SU-DHL-6 (cell line): ENCODE data around the gene NIP7.

Experiments used
- H2AFZ ChIP-seq: fragments of 200-600 bp; sonication (generic); 2 replicates; pipeline ENCODE4 v1.6.1; 2014; ENCODE audit warnings: low read depth, mild to moderate bottlenecking, moderate library complexity, mixed read lengths, antibody characterized with exemption, low read length; ENCODE audit not compliant: severe bottlenecking
- H3F3A ChIP-seq: fragments of 200-600 bp; shearing (Covaris generic); 2 replicates; pipeline ENCODE4 v1.6.0; 2016; ENCODE audit warnings: antibody characterized with exemption, mild to moderate bottlenecking; ENCODE audit not compliant: insufficient read depth
- H3K27ac ChIP-seq: fragments of 200-600 bp; sonication (generic); 2 replicates; pipeline ENCODE4 v1.5.1; 2016; ENCODE audit warnings: low read depth, mild to moderate bottlenecking, low read length, moderate library complexity, mixed read lengths
- H3K27me3 ChIP-seq: fragments of 200-600 bp; sonication (generic), shearing (Covaris generic); 2 replicates; pipeline ENCODE4 v1.6.0; 2014; ENCODE audit warnings: mild to moderate bottlenecking, low read length
- H3K36me3 ChIP-seq: fragments of 200-600 bp; sonication (generic); 2 replicates; pipeline ENCODE4 v1.6.1; 2014; ENCODE audit warnings: mild to moderate bottlenecking, low read length, mixed read lengths
- H3K4me2 ChIP-seq: fragments of 300-600, 200-600 bp; shearing (Covaris generic), sonication (generic); 2 replicates; pipeline ENCODE4 v1.6.0; 2014; ENCODE audit warnings: low read length, low read depth, mild to moderate bottlenecking; ENCODE audit not compliant: poor library complexity, severe bottlenecking
- H3K4me3 ChIP-seq: fragments of 200-600 bp; sonication (generic); 2 replicates; pipeline ENCODE4 v1.5.1; 2014; ENCODE audit warnings: antibody characterized with exemption, low read length, mild to moderate bottlenecking, mixed read lengths; ENCODE audit not compliant: insufficient read depth, poor library complexity, severe bottlenecking
- H3K79me2 ChIP-seq: fragments of 200-600 bp; sonication (generic); 2 replicates; pipeline ENCODE4 v1.6.1; 2014; ENCODE audit warnings: mild to moderate bottlenecking, low read length, moderate library complexity; ENCODE audit not compliant: insufficient read depth
- H3K9ac ChIP-seq: fragments of 200-600 bp; sonication (generic); 2 replicates; pipeline ENCODE4 v1.7.0; 2014; ENCODE audit warnings: mild to moderate bottlenecking, low read length
- H3K9me2 ChIP-seq: fragments of 200-600 bp; sonication (generic); replicated peaks from 2 replicates; pipeline ENCODE4 v1.6.1; 2014; ENCODE audit warnings: low read length; ENCODE audit not compliant: insufficient read depth
- H3K9me3 ChIP-seq: fragments of 200-600 bp; sonication (generic); 2 replicates; pipeline ENCODE4 v1.6.1; 2014; ENCODE audit warnings: low read length, mixed read lengths; ENCODE audit not compliant: insufficient read depth
- H4K20me1 ChIP-seq: fragments of 200-600 bp; sonication (generic); 2 replicates; pipeline ENCODE4 v1.6.1; 2014; ENCODE audit warnings: low read depth, mild to moderate bottlenecking, antibody characterized with exemption, low read length, moderate library complexity, mixed read lengths
- CTCF ChIP-seq: fragments of 200-600 bp; sonication (generic); IDR thresholded peaks from one replicate; pipeline ENCODE4 v1.5.1; 2017; ENCODE audit warnings: antibody characterized with exemption, mild to moderate bottlenecking, low read length, moderate library complexity; ENCODE audit not compliant: insufficient read depth, poor library complexity, severe bottlenecking
- EZH2phosphoT487 ChIP-seq: fragments of 200-600 bp; sonication (generic), shearing (Covaris generic); conservative IDR thresholded peaks from 2 replicates; pipeline ENCODE4 v1.6.1; 2018; ENCODE audit warnings: mild to moderate bottlenecking, antibody characterized with exemption, low read length, moderate library complexity, mixed read lengths

NIP7 gene

GRCh38 chr16:69315486-69316311 is 23.9 kb upstream of the NIP7 start:
- H3K4me2 ChIP-seq = no peak overlapping the region
- no peak for TF ChIP-seq CTCF
- TF ChIP-seq EZH2phosphoT487 = no peak
- no peaks in the 10 kb centered on the region for H3F3A ChIP-seq
- peaks cover 35% of the 10 kb centered on the region for H3K79me2 ChIP-seq
- no peak overlapping the region for H3K4me3 ChIP-seq
- no peak overlapping the region for H3K9ac ChIP-seq
- H3K9me3 ChIP-seq = no peaks in the 10 kb centered on the region
- H3K36me3 ChIP-seq = no peaks in the 10 kb centered on the region
- no peaks in the 10 kb centered on the region for H3K9me2 ChIP-seq
- no peaks in the 10 kb centered on the region; the same call in 1 of the 2 replicates for H4K20me1 ChIP-seq
- no peaks in the 10 kb centered on the region for H3K27me3 ChIP-seq
- no peak overlapping the region for H2AFZ ChIP-seq
- no peak overlapping the region for H3K27ac ChIP-seq

- Histone ChIP-seq H3K9ac (no peak overlapping the region), H4K20me1 (no peaks in the 10 kb centered on the region; the same call in 1 of the 2 replicates), H3K4me3 (no peak overlapping the region), H3F3A (no peaks in the 10 kb centered on the region), H3K79me2 (peaks cover 35% of the 10 kb centered on the region), H3K27me3 (no peaks in the 10 kb centered on the region), H3K4me2 (no peak overlapping the region), H3K9me2 (no peaks in the 10 kb centered on the region), H3K9me3 (no peaks in the 10 kb centered on the region), H2AFZ (no peak overlapping the region), H3K36me3 (no peaks in the 10 kb centered on the region), H3K27ac (no peak overlapping the region)
- no peak for TF ChIP-seq EZH2phosphoT487
- TF ChIP-seq CTCF = no peak
Observed at GRCh38 chr16:69316595-69317034, 23.0 kb upstream of the NIP7 start.

GRCh38 chr16:69318177-69318910 is 21.2 kb upstream of the NIP7 start:
- no peak overlapping the region for H3K4me3 ChIP-seq
- H3K9me3 ChIP-seq = no peaks in the 10 kb centered on the region
- peaks cover 3% of the 10 kb centered on the region; the same call in 1 of the 2 replicates for H4K20me1 ChIP-seq
- H3K9me2 ChIP-seq = no peaks in the 10 kb centered on the region
- H3K36me3 ChIP-seq = no peaks in the 10 kb centered on the region
- H3K27me3 ChIP-seq = no peaks in the 10 kb centered on the region
- no peak overlapping the region for H3K27ac ChIP-seq
- H3K79me2 ChIP-seq = peaks cover 23% of the 10 kb centered on the region
- no peak overlapping the region for H2AFZ ChIP-seq
- TF ChIP-seq CTCF = no peak
- TF ChIP-seq EZH2phosphoT487 = no peak
- H3F3A ChIP-seq = no peaks in the 10 kb centered on the region
- no peak overlapping the region for H3K9ac ChIP-seq
- no peak overlapping the region for H3K4me2 ChIP-seq
